HEK293 (cell line): ENCODE measurements around the gene ODAPH.

Experiments
- CTCF ChIP-seq: fragments of 450-650 bp; formaldehyde crosslinking; IDR thresholded peaks from 2 replicates; pipeline ENCODE4 v1.5.1; 2016; ENCODE audit warnings: missing biosample characterization, missing genetic modification characterization
- ZNF114 ChIP-seq: fragments of 450-650 bp; formaldehyde crosslinking; IDR thresholded peaks from 2 replicates; pipeline ENCODE4 v1.5.0; 2017; ENCODE audit warnings: missing biosample characterization, missing genetic modification characterization

- TF ChIP-seq ZNF114 (no peak), CTCF (tag by site-specific recombination) (no peak)
These were observed at the start of gene ODAPH for GRCh38 chr4:75555294-75556164.
